ENCODE data around the gene C1QTNF6.
A peak's percentile ranks its signal among the peaks of the same experiment; 100 is the strongest.

C1QTNF6 gene

DNA sequence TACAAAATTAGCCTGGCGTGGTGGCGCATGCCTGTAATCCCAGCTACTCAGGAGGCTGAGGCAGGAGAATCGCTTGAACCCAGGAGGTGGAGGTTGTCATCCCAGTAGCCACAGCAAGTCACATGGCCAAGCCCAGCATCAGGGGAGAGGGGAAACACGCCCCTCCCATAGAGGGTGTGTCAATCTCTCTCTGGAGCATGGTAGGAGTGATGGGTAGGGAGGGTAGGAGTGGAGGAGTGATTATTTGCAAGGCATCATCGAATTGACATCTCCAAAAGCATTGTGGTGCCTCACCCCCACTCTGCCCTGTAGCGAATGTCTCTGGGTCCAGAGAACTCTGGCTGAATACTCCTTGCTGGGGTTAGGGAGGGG, 30.3 kb upstream of the C1QTNF6 start:
- Histone ChIP-seq H3K9me2 (replicated peaks; ENCODE audit: low read depth, low read length) (no peaks in the 10 kb centered on the region), H3K9ac (ENCODE audit: low read depth, low read length, poor library complexity, severe bottlenecking) (peak overlapping the region; percentile 44), H3F3A (ENCODE audit: low read depth) (0 out of 2 replicates have a peak, but pooled peaks cover 2% of the 10 kb centered on the region), H2AFZ (ENCODE audit: low read length) (no peak overlapping the region), H3K4me2 (ENCODE audit: low read depth, low read length, poor library complexity, severe bottlenecking) (peak overlapping the region; percentile 63), H4K20me1 (ENCODE audit: insufficient read depth, low read length, poor library complexity, severe bottlenecking) (no peaks in the 10 kb centered on the region), H3K9me3 (ENCODE audit: insufficient read depth, low read depth, low read length) (no peaks in the 10 kb centered on the region), H3K79me2 (ENCODE audit: insufficient read depth, low read length) (no peaks in the 10 kb centered on the region), H3K27me3 (ENCODE audit: insufficient read depth, low read length, poor library complexity, severe bottlenecking) (no peaks in the 10 kb centered on the region), H3K4me1 (ENCODE audit: insufficient read depth, low read length, poor library complexity, severe bottlenecking) (peaks cover 47% of the 10 kb centered on the region), H3K4me3 (ENCODE audit: low read length, poor library complexity, severe bottlenecking) (peak overlapping the region; percentile 39), H3K36me3 (ENCODE audit: insufficient read depth, low read length) (peaks cover 2% of the 10 kb centered on the region; the same call in 1 of the 2 replicates)
- TF ChIP-seq EZH2phosphoT487 (IDR thresholded peaks at IDR 0.05; ENCODE audit: borderline replicate concordance) = no peak
- TF ChIP-seq, protein P1, sequence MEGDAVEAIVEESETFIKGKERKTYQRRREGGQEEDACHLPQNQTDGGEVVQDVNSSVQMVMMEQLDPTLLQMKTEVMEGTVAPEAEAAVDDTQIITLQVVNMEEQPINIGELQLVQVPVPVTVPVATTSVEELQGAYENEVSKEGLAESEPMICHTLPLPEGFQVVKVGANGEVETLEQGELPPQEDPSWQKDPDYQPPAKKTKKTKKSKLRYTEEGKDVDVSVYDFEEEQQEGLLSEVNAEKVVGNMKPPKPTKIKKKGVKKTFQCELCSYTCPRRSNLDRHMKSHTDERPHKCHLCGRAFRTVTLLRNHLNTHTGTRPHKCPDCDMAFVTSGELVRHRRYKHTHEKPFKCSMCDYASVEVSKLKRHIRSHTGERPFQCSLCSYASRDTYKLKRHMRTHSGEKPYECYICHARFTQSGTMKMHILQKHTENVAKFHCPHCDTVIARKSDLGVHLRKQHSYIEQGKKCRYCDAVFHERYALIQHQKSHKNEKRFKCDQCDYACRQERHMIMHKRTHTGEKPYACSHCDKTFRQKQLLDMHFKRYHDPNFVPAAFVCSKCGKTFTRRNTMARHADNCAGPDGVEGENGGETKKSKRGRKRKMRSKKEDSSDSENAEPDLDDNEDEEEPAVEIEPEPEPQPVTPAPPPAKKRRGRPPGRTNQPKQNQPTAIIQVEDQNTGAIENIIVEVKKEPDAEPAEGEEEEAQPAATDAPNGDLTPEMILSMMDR (conservative IDR thresholded peaks at IDR 0.05; ENCODE audit: low read length) = no peak

DNA sequence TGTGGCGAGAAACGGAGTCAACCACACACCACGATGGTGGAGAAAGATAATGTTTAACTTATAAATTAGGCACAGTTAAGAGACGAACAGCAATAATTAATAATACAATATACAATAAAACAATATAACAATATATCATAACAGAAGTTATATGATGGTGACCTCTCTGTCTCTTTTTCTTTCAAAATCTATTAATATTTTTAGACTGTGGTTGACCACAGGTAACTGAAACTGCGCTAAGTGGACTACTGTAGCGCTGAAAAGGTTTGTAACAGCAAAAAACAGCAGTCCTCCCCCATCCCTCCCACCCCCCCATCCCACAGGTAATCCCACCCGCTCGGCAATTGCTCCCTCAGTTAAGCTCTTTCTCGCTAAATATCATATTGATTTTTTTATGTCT, 27.8 kb upstream of the C1QTNF6 start:
- Histone ChIP-seq H2AFZ (ENCODE audit: low read length) (no peak overlapping the region), H3K27me3 (ENCODE audit: insufficient read depth, low read length, poor library complexity, severe bottlenecking) (no peaks in the 10 kb centered on the region), H4K20me1 (ENCODE audit: insufficient read depth, low read length, poor library complexity, severe bottlenecking) (no peaks in the 10 kb centered on the region), H3K9me2 (replicated peaks; ENCODE audit: low read depth, low read length) (no peaks in the 10 kb centered on the region), H3K79me2 (ENCODE audit: insufficient read depth, low read length) (no peaks in the 10 kb centered on the region), H3K36me3 (ENCODE audit: insufficient read depth, low read length) (no peaks in the 10 kb centered on the region), H3F3A (ENCODE audit: low read depth) (no peaks in the 10 kb centered on the region), H3K4me2 (ENCODE audit: low read depth, low read length, poor library complexity, severe bottlenecking) (no peak overlapping the region), H3K4me1 (ENCODE audit: insufficient read depth, low read length, poor library complexity, severe bottlenecking) (peaks cover 28% of the 10 kb centered on the region), H3K4me3 (ENCODE audit: low read length, poor library complexity, severe bottlenecking) (no peak overlapping the region), H3K9me3 (ENCODE audit: insufficient read depth, low read depth, low read length) (no peaks in the 10 kb centered on the region), H3K9ac (ENCODE audit: low read depth, low read length, poor library complexity, severe bottlenecking) (no peak overlapping the region)
- TF ChIP-seq, protein P1 (conservative IDR thresholded peaks at IDR 0.05; ENCODE audit: low read length) = no peak
- no peak for TF ChIP-seq EZH2phosphoT487 (IDR thresholded peaks at IDR 0.05; ENCODE audit: borderline replicate concordance)

DNA sequence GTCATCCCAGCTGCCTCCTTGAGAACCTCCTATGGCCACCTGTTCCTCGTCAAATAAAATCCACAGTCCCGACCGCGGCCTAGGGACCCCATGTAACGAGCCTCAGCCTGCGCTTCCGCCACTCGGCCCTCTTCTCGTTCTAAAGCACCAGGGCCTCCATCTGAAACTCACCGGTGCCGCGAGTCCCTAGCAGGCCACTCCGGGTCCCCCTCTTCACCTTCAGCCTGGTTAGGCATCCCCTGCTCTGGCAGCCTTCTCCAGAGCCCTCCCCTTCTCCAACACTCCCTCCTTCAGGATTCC, 26.6 kb upstream of the C1QTNF6 start:
- no peaks in the 10 kb centered on the region for H3K9me3 ChIP-seq (ENCODE audit: insufficient read depth, low read depth, low read length)
- H2AFZ ChIP-seq (ENCODE audit: low read length) = no peak overlapping the region
- H3K36me3 ChIP-seq (ENCODE audit: insufficient read depth, low read length) = no peaks in the 10 kb centered on the region
- H3K9ac ChIP-seq (ENCODE audit: low read depth, low read length, poor library complexity, severe bottlenecking) = no peak overlapping the region
- H4K20me1 ChIP-seq (ENCODE audit: insufficient read depth, low read length, poor library complexity, severe bottlenecking) = no peaks in the 10 kb centered on the region
- no peaks in the 10 kb centered on the region for H3K79me2 ChIP-seq (ENCODE audit: insufficient read depth, low read length)
- H3K4me1 ChIP-seq (ENCODE audit: insufficient read depth, low read length, poor library complexity, severe bottlenecking) = peaks cover 20% of the 10 kb centered on the region
- no peaks in the 10 kb centered on the region for H3F3A ChIP-seq (ENCODE audit: low read depth)
- no peak for TF ChIP-seq EZH2phosphoT487 (IDR thresholded peaks at IDR 0.05; ENCODE audit: borderline replicate concordance)
- TF ChIP-seq, protein P1 (conservative IDR thresholded peaks at IDR 0.05; ENCODE audit: low read length) = no peak
- no peak overlapping the region for H3K4me2 ChIP-seq (ENCODE audit: low read depth, low read length, poor library complexity, severe bottlenecking)
- H3K27me3 ChIP-seq (ENCODE audit: insufficient read depth, low read length, poor library complexity, severe bottlenecking) = no peaks in the 10 kb centered on the region
- no peak overlapping the region for H3K4me3 ChIP-seq (ENCODE audit: low read length, poor library complexity, severe bottlenecking)
- no peaks in the 10 kb centered on the region for H3K9me2 ChIP-seq (replicated peaks; ENCODE audit: low read depth, low read length)

Measured in Loucy (cell line).